CD4-positive, alpha-beta T cell treated with Interleukin-6 at 100 ng/mL for 8 hours (primary cell): ENCODE measurements around the gene VAX1.
"Not testable (repeated sequence)": the region's sequence is repeated elsewhere in the genome, so short reads cannot be mapped to it uniquely, and the experiment has no call there.

ENCODE experiments used
- DNase-seq: peaks from one replicate; pipeline ENCODE4 v3.0.0-alpha.2; 2020; ENCODE audit warnings: mixed read lengths, low spot score

VAX1 gene

DNA sequence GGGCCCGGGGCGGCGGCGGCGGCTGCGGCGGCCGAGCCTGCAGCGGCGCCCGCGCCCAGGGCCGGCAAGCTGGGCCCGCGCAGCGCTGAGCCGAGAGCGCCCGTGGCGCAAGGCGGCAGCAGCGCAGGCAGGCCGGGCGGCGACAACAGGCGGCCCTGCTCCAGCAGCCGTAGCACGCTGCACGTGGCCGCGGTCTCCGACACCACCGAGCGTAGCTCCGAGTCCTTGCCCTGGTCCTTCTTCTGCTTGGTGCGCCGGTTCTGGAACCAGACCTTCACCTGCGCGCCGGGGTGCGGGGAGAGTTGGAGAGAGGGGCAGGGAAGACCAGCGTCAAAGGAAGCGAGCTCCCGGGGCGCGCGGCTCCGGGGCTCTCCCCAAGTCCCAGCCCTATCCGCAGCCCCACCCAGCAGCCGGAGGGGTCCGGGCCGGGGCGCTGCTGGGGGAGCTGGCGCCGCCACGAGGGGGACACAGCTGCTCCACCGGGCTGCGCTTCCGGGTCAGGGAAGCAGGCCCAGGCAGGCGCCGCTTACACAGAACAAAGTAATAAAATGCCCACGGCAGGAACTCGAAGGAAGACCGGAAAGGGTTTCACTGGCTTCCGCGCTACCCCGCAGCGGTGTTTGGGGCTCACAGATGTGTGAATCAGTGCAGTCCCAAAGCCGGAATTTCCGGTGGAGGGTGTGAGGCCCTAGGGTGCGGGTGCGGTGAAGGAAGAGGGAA lies 3.6 kb downstream of the VAX1 start:
- DNase-seq, result no peak

DNA sequence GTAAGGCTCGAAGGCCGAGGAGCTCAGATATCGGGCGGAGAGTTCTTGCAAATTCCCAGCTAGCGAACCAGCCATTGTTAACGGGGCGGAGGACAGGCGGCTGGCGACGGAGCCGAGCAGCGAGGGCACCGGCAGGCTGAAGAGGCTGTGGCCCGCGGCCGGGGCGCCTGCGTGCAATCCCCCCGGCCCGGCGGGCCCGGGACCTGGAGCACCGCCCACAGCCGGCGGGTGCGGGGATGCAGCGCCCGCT lies 4.1 kb downstream of the VAX1 start:
- DNase-seq, result no peak

DNA sequence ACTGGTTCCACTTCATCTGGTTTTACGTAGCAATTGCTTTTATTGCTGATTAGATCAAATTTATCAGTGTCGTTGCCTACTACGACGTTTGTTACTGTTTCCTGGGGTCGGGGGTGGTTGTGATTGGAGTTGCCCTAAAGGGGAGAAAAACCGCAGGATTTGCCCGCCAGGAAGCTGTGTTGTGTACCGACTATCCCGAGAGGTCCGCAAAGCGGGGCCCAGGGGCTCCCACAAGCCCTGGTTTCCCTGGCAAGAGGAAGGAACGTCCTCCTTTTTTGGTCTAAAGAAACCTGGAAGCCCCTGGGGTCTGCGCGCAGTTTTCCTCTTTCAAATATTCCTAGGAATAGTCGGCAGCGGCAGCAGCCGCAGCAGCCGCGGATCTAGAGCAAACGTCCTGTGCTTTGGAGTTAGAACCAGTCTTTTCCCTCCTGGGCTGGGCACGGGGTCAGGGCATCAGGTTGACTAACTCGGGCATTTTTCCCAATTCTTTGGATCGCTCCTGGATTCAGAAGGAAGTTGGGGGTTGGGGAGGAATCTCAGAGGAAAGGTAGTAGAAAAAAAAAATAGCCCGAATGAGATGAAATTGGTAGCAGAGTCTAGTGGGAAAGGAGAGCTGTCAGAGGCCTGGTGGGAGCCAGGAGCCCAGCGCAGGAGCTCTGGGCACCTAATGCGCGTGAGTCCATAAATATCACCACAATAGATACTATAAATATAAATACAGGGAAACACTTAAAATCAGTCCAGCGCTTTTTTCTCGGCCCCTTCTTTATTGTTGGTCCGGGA lies 4.6 kb downstream of the VAX1 start:
- DNase-seq, result no peak

- DNase-seq, result no peak
Measured at GRCh38 chr10:117132751-117133231, 5.3 kb downstream of the VAX1 start.

GRCh38 chr10:117131376-117132327 lies 6.4 kb downstream of the VAX1 start:
- DNase-seq, result no peak

GRCh38 chr10:117130862-117131375 lies 7.2 kb downstream of the VAX1 start:
- DNase-seq, result no peak

- DNase-seq, result no peak
Measured at GRCh38 chr10:117130346-117130745, 7.7 kb downstream of the VAX1 start.

DNA sequence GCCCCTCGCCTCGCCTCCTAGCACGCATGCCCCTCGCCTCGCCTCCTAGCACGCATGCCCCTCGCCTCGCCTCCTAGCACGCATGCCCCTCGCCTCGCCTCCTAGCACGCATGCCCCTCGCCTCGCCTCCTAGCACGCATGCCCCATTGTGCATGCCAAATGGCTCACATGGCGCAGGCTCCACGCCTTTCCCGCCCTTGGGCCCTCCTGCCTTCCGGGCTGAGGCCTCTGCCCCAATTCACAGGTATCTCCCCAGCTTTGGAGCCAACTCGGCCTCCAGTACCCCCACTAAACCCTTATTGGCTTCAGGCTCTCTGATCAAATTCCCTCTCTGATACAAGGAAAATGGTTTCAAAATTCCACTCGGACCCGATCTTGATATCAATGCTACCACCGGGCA lies 11.4 kb downstream of the VAX1 start:
- DNase-seq, result not testable (repeated sequence)

DNA sequence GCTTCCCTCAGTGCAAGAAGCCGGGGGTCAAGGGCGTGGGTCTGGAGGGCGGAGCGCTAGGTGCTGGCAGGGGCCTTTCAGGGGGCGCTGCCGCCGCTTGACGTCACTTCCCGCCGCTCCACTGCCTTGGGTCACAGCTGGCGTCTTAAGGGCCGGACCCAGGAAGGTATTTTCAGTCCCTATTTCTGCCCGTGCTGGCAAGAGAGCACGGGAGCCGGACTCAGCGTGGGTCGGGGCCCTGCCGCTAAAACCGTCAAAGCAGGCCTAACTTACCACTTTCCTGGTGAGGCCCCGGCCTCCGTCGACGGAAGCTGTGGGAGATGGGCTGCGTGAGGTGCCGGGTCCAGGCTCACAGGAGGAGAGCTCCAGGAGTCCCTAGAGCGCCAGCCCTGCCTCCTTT lies 12.0 kb downstream of the VAX1 start:
- DNase-seq, result no peak

- no peak for DNase-seq
Measured at GRCh38 chr10:117112220-117112619, 25.9 kb downstream of the VAX1 start.

DNA sequence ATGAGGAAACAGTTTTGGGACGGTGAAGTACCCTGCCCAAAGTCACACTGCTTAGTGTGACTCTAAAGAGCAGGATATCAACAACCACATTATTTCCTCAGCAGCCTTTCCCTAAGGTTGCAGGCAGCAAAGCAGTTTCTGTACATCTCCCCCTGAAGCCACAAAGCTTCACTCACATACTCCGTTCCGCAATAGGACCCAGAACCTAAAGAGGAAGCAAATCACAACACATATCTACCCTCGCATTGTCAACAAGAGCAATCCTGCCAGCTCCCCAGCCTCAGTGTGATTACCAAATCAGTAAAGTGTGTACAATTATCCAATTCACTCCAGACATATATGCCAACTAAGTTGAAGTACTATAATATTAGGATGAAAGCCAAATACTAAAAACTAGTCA lies 30.8 kb downstream of the VAX1 start:
- no peak for DNase-seq

- DNase-seq, result no peak
Measured at GRCh38 chr10:117096599-117097201, 41.4 kb downstream of the VAX1 start.

DNA sequence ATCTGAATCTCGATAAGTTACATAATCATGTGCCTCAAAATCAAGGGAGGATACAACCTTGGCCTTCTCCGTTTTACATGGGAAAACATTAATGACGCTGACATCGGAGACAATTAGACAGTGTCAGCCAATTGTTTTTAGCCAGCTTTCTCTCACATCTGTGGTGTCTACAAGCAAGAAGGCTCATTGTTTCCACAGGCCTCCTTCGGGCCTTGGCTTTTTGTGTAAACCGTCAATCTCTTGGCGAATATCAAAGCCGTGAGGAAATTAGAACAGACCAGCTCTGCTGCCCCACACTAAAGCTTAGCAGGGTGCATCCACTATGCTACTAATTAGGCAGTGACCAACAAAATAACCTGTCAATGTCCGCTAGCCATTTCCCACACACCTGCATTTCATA lies 43.2 kb downstream of the VAX1 start:
- no peak for DNase-seq

- no peak for DNase-seq
Measured at GRCh38 chr10:117092386-117092785, 45.7 kb downstream of the VAX1 start.

- no peak for DNase-seq
Measured at GRCh38 chr10:117090834-117091233, 47.2 kb downstream of the VAX1 start.

DNA sequence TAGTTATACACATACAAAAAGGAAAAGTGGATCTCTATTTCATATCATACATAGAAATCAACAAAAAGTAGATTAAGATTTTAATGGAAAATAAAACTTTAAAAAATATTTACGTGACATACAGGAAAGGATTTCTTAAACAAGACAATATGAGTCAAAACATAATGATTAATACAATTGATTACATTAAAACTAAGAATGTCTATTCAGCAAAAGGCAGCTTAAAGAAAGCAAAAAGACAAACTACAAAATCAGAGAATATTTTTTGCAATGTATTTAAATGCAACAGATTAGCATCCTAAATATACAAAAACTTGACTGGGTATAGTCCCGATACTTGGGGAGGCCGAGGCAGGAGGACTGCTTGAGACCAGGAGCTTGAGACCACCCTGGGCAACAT lies 50.5 kb downstream of the VAX1 start:
- no peak for DNase-seq

DNA sequence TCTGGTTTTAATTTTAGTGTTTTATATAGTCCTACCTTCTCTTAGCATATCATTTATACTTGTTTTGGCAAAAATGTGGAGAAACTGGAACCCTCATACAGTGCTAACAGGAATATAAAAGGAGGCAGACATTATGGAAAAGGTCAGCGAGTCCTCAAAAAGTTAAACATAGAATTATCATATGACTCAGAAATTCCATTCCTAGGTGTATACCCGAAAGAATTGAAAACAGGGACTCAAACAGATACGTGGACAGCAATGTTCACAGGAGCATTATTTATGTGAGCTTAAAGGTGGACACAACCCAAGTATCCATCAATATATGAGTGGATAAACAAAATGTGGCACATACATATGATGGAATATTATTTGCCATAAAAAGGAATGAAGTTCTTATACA lies 51.5 kb downstream of the VAX1 start:
- DNase-seq, result no peak

DNA sequence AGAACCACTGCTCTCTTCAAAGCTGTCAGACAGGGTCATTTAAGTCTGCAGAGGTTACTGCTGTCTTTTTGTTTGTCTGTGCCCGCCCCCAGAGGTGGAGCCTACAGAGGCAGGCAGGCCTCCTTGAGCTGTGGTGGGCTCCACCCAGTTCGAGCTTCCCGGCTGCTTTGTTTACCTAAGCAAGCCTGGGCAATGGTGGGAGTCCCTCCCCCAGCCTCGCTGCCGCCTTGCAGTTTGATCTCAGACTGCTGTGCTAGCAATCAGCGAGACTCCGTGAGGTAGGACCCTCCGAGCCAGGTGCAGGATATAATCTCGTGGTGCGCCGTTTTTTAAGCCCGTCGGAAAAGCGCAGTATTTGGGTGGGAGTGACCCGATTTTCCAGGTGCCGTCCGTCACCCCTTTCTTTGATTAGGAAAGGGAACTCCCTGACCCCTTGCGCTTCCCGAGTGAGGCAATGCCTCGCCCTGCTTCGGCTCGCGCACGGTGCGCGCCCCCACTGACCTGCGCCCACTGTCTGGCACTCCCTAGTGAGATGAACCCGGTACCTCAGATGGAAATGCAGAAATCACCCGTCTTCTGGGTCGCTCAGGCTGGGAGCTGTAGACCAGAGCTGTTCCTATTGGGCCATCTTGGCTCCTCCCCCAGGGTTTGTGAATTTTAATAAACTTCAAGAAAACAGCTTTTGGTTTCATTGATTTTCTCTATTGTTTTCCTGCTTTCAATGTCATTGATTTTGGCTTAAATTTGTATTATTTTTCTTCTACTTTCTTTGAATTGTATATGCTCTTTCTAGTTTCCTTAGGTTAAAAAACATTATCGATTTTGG lies 53.4 kb downstream of the VAX1 start:
- not testable (repeated sequence) for DNase-seq
